Endothelial cell (in vitro differentiated cells): ENCODE results near the gene SCD5. TPM values are rescaled to one million over a fixed set of nuclear protein-coding genes. Genes with fewer than 3 reads are reported as not detected.

Source experiments
- DNase-seq: peaks from one replicate; pipeline ENCODE4 v3.0.0; 2021; ENCODE audit warnings: low spot score
- H3K27ac Mint-ChIP-seq: one replicate; pipeline ENCODE4 v1.8.0; 2021; ENCODE audit warnings: mixed read lengths, inconsistent platforms; ENCODE audit not compliant: unreplicated experiment
- H3K27me3 Mint-ChIP-seq: one replicate; pipeline ENCODE4 v1.8.0; 2021; ENCODE audit warnings: mild to moderate bottlenecking, moderate library complexity, mixed read lengths, inconsistent platforms; ENCODE audit not compliant: unreplicated experiment
- H3K36me3 Mint-ChIP-seq: one replicate; pipeline ENCODE4 v1.8.0; 2021; ENCODE audit warnings: mild to moderate bottlenecking, low read depth, mixed read lengths, inconsistent platforms; ENCODE audit not compliant: unreplicated experiment
- H3K4me1 Mint-ChIP-seq: one replicate; pipeline ENCODE4 v1.8.0; 2021; ENCODE audit warnings: mild to moderate bottlenecking, mixed read lengths, inconsistent platforms; ENCODE audit not compliant: unreplicated experiment
- H3K4me3 Mint-ChIP-seq: one replicate; pipeline ENCODE4 v1.8.0; 2021; ENCODE audit warnings: mild to moderate bottlenecking, mixed read lengths, inconsistent platforms; ENCODE audit not compliant: unreplicated experiment
- H3K9me3 Mint-ChIP-seq: one replicate; pipeline ENCODE4 v1.8.0; 2021; ENCODE audit warnings: mixed read lengths, inconsistent platforms; ENCODE audit not compliant: unreplicated experiment
- total RNA-seq: library from RNA; stranded (reverse); fragmentation: NEBNext Ultra II Directional; extraction: Animal tissue kit (Norgen Biotek cat#: 25700); gene quantifications from one replicate; pipeline ENCODE4 v1.2.1, GENCODE V29; 2021; ENCODE audit not compliant: unreplicated experiment
- TF ChIP-seq, protein P1 (sequence below): fragments of 200-600 bp; sonication (generic); IDR thresholded peaks from one replicate; pipeline ENCODE4 v1.5.0; 2021; ENCODE audit warnings: antibody characterized with exemption; ENCODE audit not compliant: unreplicated experiment

SCD5 gene
- total RNA-seq, 1 donor from 2014 or later, result 0.38 TPM

DNA sequence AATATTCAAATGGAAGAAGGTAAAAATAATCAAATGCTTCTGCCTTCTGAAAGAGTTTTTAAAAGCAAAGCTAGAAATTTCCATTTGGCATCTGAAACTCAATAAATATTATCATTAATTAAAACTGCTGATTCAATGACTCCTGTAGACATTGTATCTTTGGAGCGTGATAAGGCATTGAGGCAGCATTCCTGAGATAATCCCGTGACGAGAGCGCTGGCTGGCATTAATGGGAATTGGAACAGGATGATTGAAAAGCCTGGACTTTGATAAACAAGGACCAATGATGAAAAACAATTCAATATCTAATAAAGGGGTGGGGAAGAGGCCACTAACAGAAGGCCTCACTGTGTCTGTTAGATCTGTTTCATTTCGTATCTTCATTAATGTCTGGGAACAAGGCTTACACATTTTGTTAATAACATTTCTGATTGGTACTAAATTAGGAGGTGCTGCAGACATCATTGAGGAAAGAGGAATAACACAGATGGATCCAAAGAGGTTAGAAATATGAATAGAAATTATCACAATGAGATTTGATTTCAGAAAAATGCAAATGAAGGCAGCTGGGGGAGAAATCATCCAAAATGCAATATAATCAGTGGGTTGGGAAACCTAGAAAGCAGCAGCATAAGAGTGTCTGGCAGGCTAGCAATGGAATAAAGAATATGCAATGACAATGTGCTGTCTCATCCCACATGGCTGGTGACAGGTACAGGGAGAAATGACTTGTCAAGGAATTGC lies 102.3 kb downstream of the SCD5 start:
- Mint-ChIP-seq H3K4me3 (no peak overlapping the region), H3K27ac (no peak overlapping the region), H3K27me3 (peaks cover 6% of the 10 kb centered on the region), H3K4me1 (no peaks in the 10 kb centered on the region), H3K9me3 (no peaks in the 10 kb centered on the region), H3K36me3 (no peaks in the 10 kb centered on the region)
- TF ChIP-seq, protein P1, sequence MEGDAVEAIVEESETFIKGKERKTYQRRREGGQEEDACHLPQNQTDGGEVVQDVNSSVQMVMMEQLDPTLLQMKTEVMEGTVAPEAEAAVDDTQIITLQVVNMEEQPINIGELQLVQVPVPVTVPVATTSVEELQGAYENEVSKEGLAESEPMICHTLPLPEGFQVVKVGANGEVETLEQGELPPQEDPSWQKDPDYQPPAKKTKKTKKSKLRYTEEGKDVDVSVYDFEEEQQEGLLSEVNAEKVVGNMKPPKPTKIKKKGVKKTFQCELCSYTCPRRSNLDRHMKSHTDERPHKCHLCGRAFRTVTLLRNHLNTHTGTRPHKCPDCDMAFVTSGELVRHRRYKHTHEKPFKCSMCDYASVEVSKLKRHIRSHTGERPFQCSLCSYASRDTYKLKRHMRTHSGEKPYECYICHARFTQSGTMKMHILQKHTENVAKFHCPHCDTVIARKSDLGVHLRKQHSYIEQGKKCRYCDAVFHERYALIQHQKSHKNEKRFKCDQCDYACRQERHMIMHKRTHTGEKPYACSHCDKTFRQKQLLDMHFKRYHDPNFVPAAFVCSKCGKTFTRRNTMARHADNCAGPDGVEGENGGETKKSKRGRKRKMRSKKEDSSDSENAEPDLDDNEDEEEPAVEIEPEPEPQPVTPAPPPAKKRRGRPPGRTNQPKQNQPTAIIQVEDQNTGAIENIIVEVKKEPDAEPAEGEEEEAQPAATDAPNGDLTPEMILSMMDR, result no peak
- DNase-seq, result no peak

DNA sequence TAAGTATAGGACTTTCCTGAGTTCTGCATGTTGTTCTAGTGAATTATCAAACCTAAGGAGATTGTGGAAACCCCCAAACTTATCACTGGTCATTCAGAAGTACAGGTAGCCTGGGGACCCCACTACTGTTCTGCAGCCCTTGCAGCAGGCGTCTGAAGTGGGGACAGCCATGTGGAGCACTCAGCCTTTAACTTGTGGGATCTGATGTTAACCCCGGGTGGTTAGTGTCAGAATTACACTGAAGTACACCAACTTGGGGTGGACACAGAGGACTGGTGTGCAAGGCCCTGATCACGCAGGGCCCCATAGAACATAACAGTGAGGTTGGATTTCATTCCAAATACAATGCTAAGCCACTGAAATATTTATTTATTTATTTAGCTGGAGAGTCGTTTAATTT lies 103.7 kb downstream of the SCD5 start:
- Mint-ChIP-seq H3K4me3 (no peak overlapping the region), H3K4me1 (no peaks in the 10 kb centered on the region)
- TF ChIP-seq, protein P1, result no peak

DNA sequence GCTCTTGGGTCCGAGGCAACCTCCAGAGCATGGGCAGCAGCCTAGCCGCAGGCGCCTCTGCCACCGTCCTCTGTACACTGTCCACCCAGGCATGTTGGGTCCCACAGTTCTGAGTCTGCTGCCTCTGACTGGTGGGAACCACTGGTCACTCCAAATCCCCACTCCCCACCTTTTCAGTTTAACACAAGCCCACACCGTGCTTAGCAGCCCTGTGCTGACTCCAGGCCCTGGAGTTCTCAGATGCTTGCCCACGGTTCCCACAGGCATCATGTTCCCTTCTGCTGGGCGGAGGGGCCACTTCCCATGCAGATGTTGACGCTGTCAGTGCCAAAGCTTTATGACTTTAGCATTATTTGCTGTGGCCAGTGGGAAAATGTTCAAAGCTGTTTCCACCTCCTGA lies 104.5 kb downstream of the SCD5 start:
- H3K4me3 Mint-ChIP-seq, result no peak overlapping the region
- peaks cover 4% of the 10 kb centered on the region for H3K27me3 Mint-ChIP-seq
- H3K9me3 Mint-ChIP-seq, result no peaks in the 10 kb centered on the region
- no peak for DNase-seq
- no peaks in the 10 kb centered on the region for H3K4me1 Mint-ChIP-seq
- no peaks in the 10 kb centered on the region for H3K36me3 Mint-ChIP-seq
- no peak overlapping the region for H3K27ac Mint-ChIP-seq
- TF ChIP-seq, protein P1, result no peak

More for the DNA sequence above, 103.7 kb downstream of the SCD5 start:
- no peak for DNase-seq
- Mint-ChIP-seq H3K36me3 (no peaks in the 10 kb centered on the region), H3K9me3 (no peaks in the 10 kb centered on the region), H3K27me3 (peaks cover 4% of the 10 kb centered on the region), H3K27ac (no peak overlapping the region)

DNA sequence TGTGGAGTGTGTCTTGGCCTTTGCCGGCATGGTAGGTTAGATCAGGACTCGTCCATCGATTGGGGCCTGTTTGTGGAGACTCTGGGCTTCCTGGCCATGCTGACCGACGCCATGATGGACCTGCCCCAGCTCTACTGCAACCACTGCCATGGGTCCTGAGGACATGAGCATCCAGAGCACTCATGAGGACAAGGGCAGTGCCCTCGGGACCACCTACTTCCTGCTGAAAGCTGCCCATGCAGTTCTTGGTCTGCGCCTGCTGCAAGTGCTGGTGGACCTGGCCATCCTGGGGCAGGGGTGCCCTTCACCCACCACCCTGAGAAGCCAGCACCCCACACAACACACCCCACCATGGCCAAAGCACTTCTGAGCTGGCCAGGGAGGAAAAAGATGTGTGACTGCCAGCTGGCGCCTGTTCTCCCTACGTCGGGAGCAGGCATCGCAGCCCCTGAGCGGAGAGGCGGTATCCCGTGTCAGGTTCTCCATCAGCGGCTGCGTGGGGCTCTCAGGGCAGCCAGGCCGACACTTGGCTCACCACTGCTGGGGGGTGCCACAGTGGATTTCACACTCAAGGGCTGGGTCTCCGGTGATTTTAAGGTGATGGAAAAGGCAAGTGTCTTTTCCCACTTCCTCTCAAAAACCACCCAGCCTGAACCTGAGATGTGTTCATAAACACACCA lies 106.4 kb downstream of the SCD5 start:
- no peak overlapping the region for H3K4me3 Mint-ChIP-seq
- no peaks in the 10 kb centered on the region for H3K36me3 Mint-ChIP-seq
- no peak overlapping the region for H3K27ac Mint-ChIP-seq
- no peaks in the 10 kb centered on the region for H3K4me1 Mint-ChIP-seq
- TF ChIP-seq, protein P1, result no peak
- no peaks in the 10 kb centered on the region for H3K9me3 Mint-ChIP-seq
- H3K27me3 Mint-ChIP-seq, result peaks cover 1% of the 10 kb centered on the region
- DNase-seq, result no peak

DNA sequence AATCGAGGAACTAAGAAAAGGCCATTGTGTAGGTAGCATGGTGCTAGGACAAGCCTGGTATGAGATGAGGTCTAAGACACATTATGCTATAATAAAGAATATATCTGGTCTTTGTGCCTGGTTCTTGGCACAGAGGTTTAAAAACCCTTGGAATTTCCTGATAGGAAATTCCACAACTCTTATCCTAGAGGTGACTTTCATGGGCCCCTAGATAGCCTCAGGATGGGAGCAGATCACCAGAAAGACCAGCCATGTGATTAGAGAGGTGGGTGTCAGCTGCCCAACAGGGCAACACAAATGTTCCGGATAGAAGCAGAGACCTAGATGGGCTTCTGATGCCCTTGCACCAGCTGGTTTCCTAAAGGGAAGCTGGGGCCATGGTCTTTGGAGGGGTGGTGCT lies 107.2 kb downstream of the SCD5 start:
- no peaks in the 10 kb centered on the region for H3K9me3 Mint-ChIP-seq
- H3K4me3 Mint-ChIP-seq, result no peak overlapping the region
- H3K36me3 Mint-ChIP-seq, result no peaks in the 10 kb centered on the region
- H3K27ac Mint-ChIP-seq, result no peak overlapping the region
- TF ChIP-seq, protein P1, result no peak
- no peak for DNase-seq
- peaks cover 1% of the 10 kb centered on the region for H3K27me3 Mint-ChIP-seq
- H3K4me1 Mint-ChIP-seq, result no peaks in the 10 kb centered on the region
